8988T (cell line): ENCODE measurements around the gene CPNE5.

Source experiments
- DNase-seq: peaks from one replicate; pipeline ENCODE4 v3.0.0; 2011

Gene CPNE5

GRCh38 chr6:36695414-36695813, 143.8 kb downstream of the CPNE5 start:
- DNase-seq = no peak

GRCh38 chr6:36694616-36695015, 144.6 kb downstream of the CPNE5 start:
- no peak for DNase-seq

- DNase-seq = no peak
Observed at GRCh38 chr6:36692861-36693702, 146.2 kb downstream of the CPNE5 start.

- DNase-seq = no peak
Observed at GRCh38 chr6:36692220-36692619, 147.0 kb downstream of the CPNE5 start.

- no peak for DNase-seq
Observed at GRCh38 chr6:36691612-36692011, 147.6 kb downstream of the CPNE5 start.

GRCh38 chr6:36691011-36691410, 148.2 kb downstream of the CPNE5 start:
- DNase-seq = no peak
